ENCODE results near the gene KRT7.
A peak's percentile ranks its signal among the peaks of the same experiment; 100 is the strongest.

KRT7 gene

DNA sequence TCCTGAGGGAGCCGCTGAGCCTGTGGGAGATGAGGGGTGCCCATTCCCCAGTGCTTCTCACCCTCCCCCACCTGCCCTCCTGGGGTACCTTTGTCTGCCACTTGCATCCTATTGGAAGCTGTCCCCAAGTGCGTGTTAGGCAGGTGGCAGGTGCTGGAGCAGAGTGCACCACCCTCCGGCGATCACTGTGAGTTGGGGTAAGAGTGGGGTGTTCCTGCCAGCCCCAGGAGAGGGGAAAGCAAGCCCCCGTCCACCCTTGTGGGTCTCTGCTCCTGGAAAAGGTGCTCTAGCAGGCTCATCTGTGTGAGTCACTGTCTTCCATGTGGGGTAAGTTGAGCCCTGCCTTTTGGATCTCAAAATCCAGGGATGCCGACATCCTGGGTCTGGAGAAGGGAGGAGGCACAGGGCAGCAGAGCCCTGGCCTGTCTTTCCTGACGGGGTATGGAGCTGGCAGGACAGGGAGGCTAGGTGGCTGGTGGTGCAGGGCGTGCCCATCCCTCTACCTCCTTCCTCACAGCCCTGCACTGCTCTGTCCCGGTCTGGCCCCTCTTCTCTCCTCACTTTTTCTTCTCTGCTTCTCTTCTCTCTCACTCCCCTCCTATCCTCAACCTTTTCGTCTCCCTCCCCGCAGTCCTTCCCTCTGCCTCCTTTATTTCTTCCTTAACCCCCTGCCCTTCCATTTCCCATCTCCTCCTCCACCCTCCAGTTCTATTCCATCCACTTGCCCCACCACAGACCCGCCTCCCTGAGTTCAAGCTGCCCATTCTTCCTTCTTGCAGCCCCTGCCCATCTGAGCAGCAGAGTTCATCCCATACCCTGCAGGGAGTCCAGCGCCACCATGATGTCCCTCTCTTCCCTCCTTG, 20.1 kb upstream of the KRT7 start:
- in situ Hi-C loops (cut with HindIII; ENCODE audit: low sequenced_read_pairs): no loop called here
- TF ChIP-seq, protein P1, sequence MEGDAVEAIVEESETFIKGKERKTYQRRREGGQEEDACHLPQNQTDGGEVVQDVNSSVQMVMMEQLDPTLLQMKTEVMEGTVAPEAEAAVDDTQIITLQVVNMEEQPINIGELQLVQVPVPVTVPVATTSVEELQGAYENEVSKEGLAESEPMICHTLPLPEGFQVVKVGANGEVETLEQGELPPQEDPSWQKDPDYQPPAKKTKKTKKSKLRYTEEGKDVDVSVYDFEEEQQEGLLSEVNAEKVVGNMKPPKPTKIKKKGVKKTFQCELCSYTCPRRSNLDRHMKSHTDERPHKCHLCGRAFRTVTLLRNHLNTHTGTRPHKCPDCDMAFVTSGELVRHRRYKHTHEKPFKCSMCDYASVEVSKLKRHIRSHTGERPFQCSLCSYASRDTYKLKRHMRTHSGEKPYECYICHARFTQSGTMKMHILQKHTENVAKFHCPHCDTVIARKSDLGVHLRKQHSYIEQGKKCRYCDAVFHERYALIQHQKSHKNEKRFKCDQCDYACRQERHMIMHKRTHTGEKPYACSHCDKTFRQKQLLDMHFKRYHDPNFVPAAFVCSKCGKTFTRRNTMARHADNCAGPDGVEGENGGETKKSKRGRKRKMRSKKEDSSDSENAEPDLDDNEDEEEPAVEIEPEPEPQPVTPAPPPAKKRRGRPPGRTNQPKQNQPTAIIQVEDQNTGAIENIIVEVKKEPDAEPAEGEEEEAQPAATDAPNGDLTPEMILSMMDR (IDR thresholded peaks at IDR 0.05; ENCODE audit: low read depth, low read length): no peak
- no peak for DNase-seq (ENCODE audit: low read depth, low spot score)
- H3K4me3 ChIP-seq (ENCODE audit: low read depth, low read length): no peak overlapping the region

DNA sequence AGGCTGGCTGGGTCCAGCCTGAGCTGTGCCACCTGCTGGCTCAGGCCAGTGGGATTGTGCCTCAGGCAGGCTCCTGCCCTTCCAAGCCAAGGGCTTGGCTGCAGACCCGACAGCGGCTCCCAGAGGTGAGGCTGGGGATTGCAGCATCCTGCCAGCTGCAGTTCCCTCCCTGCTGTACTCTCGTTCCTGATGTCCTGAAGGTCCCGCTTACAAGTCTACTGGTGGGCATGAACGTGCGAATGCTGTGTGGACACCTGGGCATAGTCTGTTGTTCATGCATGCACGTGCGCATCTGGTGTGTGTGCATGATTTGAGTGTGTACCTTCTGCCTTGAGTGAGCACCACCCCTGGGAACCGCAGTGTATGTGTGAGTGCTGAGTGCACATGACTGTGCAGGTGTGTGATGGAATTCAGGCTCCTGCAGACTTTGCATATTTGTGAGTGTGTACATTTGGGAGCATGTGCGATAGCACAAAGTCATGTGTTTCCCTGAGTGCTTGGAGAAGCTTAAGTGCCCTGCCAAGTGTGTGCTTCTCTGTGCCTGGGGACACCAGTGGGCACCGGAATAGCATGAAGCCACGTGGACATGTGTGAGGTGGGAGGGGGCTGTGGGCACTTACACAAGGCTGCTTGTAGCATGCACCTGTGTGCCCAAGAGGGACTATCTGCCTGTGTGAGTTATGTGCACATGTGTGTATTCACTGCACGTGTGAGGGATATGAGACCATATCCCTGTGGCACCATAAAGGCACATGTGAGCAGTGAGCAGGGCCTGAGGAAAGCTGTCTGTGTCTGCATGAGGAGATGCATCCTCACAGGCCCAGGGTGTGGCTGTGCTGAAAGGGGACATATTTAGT, 19.3 kb upstream of the KRT7 start:
- TF ChIP-seq, protein P1 (IDR thresholded peaks at IDR 0.05; ENCODE audit: low read depth, low read length): peak; percentile 100
- DNase-seq (ENCODE audit: low read depth, low spot score): peak; percentile 77
- H3K4me3 ChIP-seq (ENCODE audit: low read depth, low read length): no peak overlapping the region
- in situ Hi-C loops (cut with HindIII; ENCODE audit: low sequenced_read_pairs): no loop called here

DNA sequence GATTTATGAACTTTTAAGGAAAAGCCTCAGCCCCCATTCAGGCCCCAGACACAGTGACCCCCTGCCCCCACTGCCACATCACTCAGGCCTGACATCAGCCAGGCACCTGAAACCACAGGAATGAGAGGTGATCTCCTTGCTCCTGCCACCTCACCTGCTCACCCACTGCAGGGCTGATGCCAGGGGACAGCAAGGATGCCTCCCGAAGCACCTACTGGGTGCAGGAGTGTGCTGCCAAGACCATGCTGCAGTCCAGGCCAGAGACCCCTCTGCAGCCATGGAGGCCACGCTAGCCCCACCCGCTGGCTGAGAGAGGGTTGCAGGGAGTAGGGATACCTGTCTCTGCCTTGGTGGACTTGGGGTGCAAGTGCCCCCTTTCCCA, 18.6 kb upstream of the KRT7 start:
- in situ Hi-C loops (cut with HindIII; ENCODE audit: low sequenced_read_pairs): no loop called here

DNA sequence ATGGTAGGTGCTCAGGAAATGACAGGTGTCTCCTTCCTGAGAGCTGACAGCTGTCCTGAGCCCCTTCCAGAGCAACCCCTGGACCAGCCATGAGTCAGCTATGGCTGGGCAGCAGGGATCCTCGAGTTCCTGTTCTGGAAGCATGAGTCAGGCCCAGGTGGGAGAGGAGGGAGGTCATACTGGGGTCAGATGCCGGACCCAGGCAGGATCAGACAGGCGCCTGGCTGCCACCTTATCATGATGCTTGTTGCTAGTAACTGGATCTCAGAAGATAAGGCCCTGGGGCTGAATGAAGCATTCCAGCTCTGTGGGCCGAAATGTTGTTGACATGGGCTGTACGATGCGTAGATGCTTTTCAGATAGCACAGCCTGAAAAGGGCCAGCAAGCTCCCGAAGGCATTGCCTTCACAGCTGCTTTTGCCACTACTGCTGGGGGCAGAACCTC, 17.4 kb upstream of the KRT7 start:
- DNase-seq (ENCODE audit: low read depth, low spot score): peak; percentile 60
- in situ Hi-C loops (cut with HindIII; ENCODE audit: low sequenced_read_pairs): no loop called here
- TF ChIP-seq, protein P1 (IDR thresholded peaks at IDR 0.05; ENCODE audit: low read depth, low read length): no peak
- no peak overlapping the region for H3K4me3 ChIP-seq (ENCODE audit: low read depth, low read length)

More for the DNA sequence above, 18.6 kb upstream of the KRT7 start:
- TF ChIP-seq, protein P1 (IDR thresholded peaks at IDR 0.05; ENCODE audit: low read depth, low read length): no peak
- no peak overlapping the region for H3K4me3 ChIP-seq (ENCODE audit: low read depth, low read length)
- no peak for DNase-seq (ENCODE audit: low read depth, low spot score)

DNA sequence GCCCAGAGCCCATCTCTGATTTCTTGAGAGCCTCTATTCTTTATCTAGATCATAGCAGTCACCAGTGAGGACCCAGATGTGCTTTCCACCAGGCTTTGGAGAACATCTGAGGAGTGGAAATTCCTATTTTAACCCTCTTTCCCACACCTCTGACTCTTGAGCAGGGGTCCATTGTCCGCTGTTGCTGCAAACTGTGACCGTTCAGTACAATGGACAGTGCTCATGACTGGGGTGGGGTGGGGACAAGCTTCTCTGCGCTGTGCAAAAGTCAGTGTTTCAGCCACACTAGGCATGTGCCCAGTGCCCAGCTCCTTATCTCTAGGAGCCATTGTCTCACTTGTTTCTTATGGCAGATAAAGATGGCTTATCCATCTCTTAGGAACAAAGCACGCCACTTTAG, 16.9 kb upstream of the KRT7 start:
- in situ Hi-C loops (cut with HindIII; ENCODE audit: low sequenced_read_pairs): no loop called here
- TF ChIP-seq, protein P1 (IDR thresholded peaks at IDR 0.05; ENCODE audit: low read depth, low read length): no peak

DNA sequence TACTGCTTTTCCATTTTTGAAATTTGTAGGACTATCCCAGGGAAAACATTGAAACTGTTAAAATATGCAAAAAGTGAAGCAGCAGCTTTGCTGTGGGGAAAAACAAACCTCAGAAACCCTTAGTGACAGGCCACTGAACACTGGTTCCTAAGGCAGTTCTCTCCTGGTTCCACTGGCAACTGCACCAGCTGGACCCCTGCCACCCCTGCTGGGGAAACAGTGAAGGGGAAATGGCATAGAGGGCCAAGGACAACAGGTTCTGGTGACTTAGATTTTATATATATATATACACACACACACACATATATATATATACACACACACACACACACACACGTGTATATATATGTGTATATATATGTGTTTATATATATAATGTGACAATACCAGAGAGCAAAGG, 16.2 kb upstream of the KRT7 start:
- no peak for DNase-seq (ENCODE audit: low read depth, low spot score)
- H3K4me3 ChIP-seq (ENCODE audit: low read depth, low read length): no peak overlapping the region
- TF ChIP-seq, protein P1 (IDR thresholded peaks at IDR 0.05; ENCODE audit: low read depth, low read length): no peak
- in situ Hi-C loops (cut with HindIII; ENCODE audit: low sequenced_read_pairs): no loop called here

More for the DNA sequence above, 16.9 kb upstream of the KRT7 start:
- no peak for DNase-seq (ENCODE audit: low read depth, low spot score)
- no peak overlapping the region for H3K4me3 ChIP-seq (ENCODE audit: low read depth, low read length)

All from astrocyte of the spinal cord (primary cell).